Left lung (tissue), 10 donors: ENCODE data around the gene OSBPL8. TPM values are rescaled to one million over a fixed set of nuclear protein-coding genes. Genes with fewer than 3 reads are reported as not detected.

Experiments
- ATAC-seq: fragments of 200-7000 bp; cut with Tn5 transposase; one replicate; pipeline ENCODE4 v1.9.1; 2020; ENCODE audit warnings: moderate library complexity
- DNase-seq, 4 donors: peaks; one replicate each; pipeline ENCODE4 v3.0.0-alpha.2; 2013 to 2020
- H3K27ac ChIP-seq, 2 donors: fragments of 200-600 bp; sonication (generic) in 1 of 2; one replicate each; pipeline versions ENCODE4 v1.5.0 to v1.8.0; 2020 to 2021
- H3K27me3 ChIP-seq, 2 donors: fragments of 200-600 bp; sonication (generic) in 1 of 2; one replicate each; pipeline versions ENCODE4 v1.5.0 to v1.8.0; 2020 to 2021
- H3K36me3 ChIP-seq, 2 donors: fragments of 200-600 bp; sonication (generic) in 1 of 2; one replicate each; pipeline versions ENCODE4 v1.5.0 to v1.8.0; 2020 to 2021
- H3K4me1 ChIP-seq, 2 donors: fragments of 200-600 bp; one replicate each; pipeline ENCODE4 v1.8.0; 2021
- H3K4me3 ChIP-seq, 2 donors: fragments of 200-600 bp; sonication (generic) in 1 of 2; one replicate each; pipeline versions ENCODE4 v1.5.0 to v1.8.0; 2020 to 2021; ENCODE audit warnings: mild to moderate bottlenecking in 1 of 2
- H3K9me3 ChIP-seq, 2 donors: fragments of 200-600 bp; sonication (generic) in 1 of 2; one replicate each; pipeline versions ENCODE4 v1.5.0 to v1.8.0; 2020 to 2021
- CTCF ChIP-seq, 2 donors: fragments of 200-600 bp; sonication (generic) in 1 of 2; IDR thresholded peaks; one replicate each; pipeline versions ENCODE4 v1.5.0 to v1.8.0; 2021; ENCODE audit warnings: antibody characterized with exemption in 2 of 2
- intact Hi-C, 2 donors: fragments of 100-400 bp; cut with DNase I; formaldehyde crosslinking; loops; one replicate each; pipeline versions ENCODE4 v1.11.2 to v1.14.2; 2022
- polyA plus RNA-seq, 6 donors: library from polyadenylated mRNA; unstranded; fragments of 120-200 nt; gene quantifications; one replicate each; pipeline ENCODE4 v1.2.1, GENCODE V29; 2013; ENCODE audit not compliant: insufficient read length in 6 of 6
- total RNA-seq, 2 donors: library from RNA; stranded (reverse); fragmentation: NEBNext Ultra II Directional; extraction: Animal tissue kit (Norgen Biotek cat#: 25700); gene quantifications; one replicate each; pipeline ENCODE4 v1.2.1, GENCODE V29; 2021
- donor health status: DM: no; HTN: yes; CAD: no.
- donor health status: DM: no; HTN: no; CAD: no.

The OSBPL8 gene
- total and polyA plus RNA-seq, 8 donors: 53.9 to 100 (median 62.5) TPM

GRCh38 chr12:76495556-76495955 lies 64.0 kb downstream of the OSBPL8 start:
- Histone ChIP-seq H3K36me3 (peaks cover 0 to 4% of the 10 kb centered on the region in 2 donors), H3K27me3 (no peaks in the 10 kb centered on the region), H3K4me1 (no peaks in the 10 kb centered on the region), H3K9me3 (peaks cover 4 to 26% of the 10 kb centered on the region in 2 donors), H3K27ac (no peak overlapping the region), H3K4me3 (no peak overlapping the region)
- TF ChIP-seq CTCF (IDR thresholded peaks at IDR 0.05): no peak
- no peak for DNase-seq
- no peak for ATAC-seq
- intact Hi-C loops: no loop called here

- no peak for TF ChIP-seq CTCF (IDR thresholded peaks at IDR 0.05)
- Histone ChIP-seq H3K27me3 (no peaks in the 10 kb centered on the region), H3K27ac (no peak overlapping the region), H3K4me1 (no peaks in the 10 kb centered on the region), H3K9me3 (peaks cover 4 to 26% of the 10 kb centered on the region in 2 donors), H3K4me3 (no peak overlapping the region), H3K36me3 (peaks cover 0 to 13% of the 10 kb centered on the region in 2 donors)
- ATAC-seq (no peak), DNase-seq (no peak)
- intact Hi-C loops: no loop called here
Measured at GRCh38 chr12:76491292-76491691, 68.3 kb downstream of the OSBPL8 start.

- Histone ChIP-seq H3K27me3 (no peaks in the 10 kb centered on the region), H3K9me3 (peaks cover 4 to 26% of the 10 kb centered on the region in 2 donors), H3K27ac (no peak overlapping the region), H3K4me3 (no peak overlapping the region), H3K4me1 (no peaks in the 10 kb centered on the region), H3K36me3 (peaks cover 0 to 13% of the 10 kb centered on the region in 2 donors)
- DNase-seq (no peak), ATAC-seq (no peak)
- intact Hi-C loops: no loop called here
- no peak for TF ChIP-seq CTCF (IDR thresholded peaks at IDR 0.05)
Measured at GRCh38 chr12:76490763-76491162, 68.8 kb downstream of the OSBPL8 start.

- TF ChIP-seq CTCF (IDR thresholded peaks at IDR 0.05): no peak
- H3K27ac ChIP-seq: no peak overlapping the region
- ATAC-seq: no peak
- no peaks in the 10 kb centered on the region for H3K4me1 ChIP-seq
- intact Hi-C loops: no loop called here
- H3K36me3 ChIP-seq: peaks cover 0 to 13% of the 10 kb centered on the region in 2 donors
- DNase-seq: no peak
- H3K9me3 ChIP-seq: peaks cover 4 to 22% of the 10 kb centered on the region in 2 donors
- no peak overlapping the region for H3K4me3 ChIP-seq
- H3K27me3 ChIP-seq: no peaks in the 10 kb centered on the region
Measured at GRCh38 chr12:76489737-76490136, 69.8 kb downstream of the OSBPL8 start.

GRCh38 chr12:76486011-76486410 lies 73.6 kb downstream of the OSBPL8 start:
- intact Hi-C loops: no loop called here
- Histone ChIP-seq H3K9me3 (no peaks in the 10 kb centered on the region), H3K4me3 (no peak overlapping the region), H3K27ac (no peak overlapping the region), H3K36me3 (peaks cover 0 to 21% of the 10 kb centered on the region in 2 donors), H3K4me1 (no peaks in the 10 kb centered on the region), H3K27me3 (no peaks in the 10 kb centered on the region)
- DNase-seq (no peak), ATAC-seq (no peak)
- TF ChIP-seq CTCF (IDR thresholded peaks at IDR 0.05): no peak
